Heart left ventricle (tissue), 13 donors: ENCODE data around the gene FREM1.

Source experiments
- CTCF ChIP-seq, 12 donors: fragments of 200-600 bp; sonication (generic) in 4 of 12; IDR thresholded peaks; one replicate each; pipeline versions ENCODE4 v1.5.0 to v1.8.0; 2018 to 2022; ENCODE audit warnings: antibody characterized with exemption in 12 of 12, mild to moderate bottlenecking in 5 of 12
- POLR2A ChIP-seq, 2 donors: fragments of 450-650 bp; IDR thresholded peaks; one replicate each; pipeline ENCODE4 v1.6.1; 2017; ENCODE audit warnings: antibody characterized with exemption in 2 of 2, mild to moderate bottlenecking in 2 of 2, moderate library complexity in 2 of 2
- donor health status: ischemic (EF 13 %, LVEDD 7.1; RV severe dilation, severe dysfunction).
- donor health status: DM: no; HTN: yes; CAD: no.
- donor health status: DM: no; HTN: no; CAD: no.
- donor health status: ischemic (EF 25% LVEDD 6.9; RV normal size, moderate dysfunction).
- donor health status: ischemic (EF 25% LVEDD 5.7; RV mildly dilated, moderate dysfunction).
- donor health status: ischemic (EF 35%, LVEDD 5.7; RV mildly dilated, moderate dysfunction).
- donor health status: nonischemic (EF 11% LVEDD 7.7; RV severe dilation, severe dysfunction).
- donor health status: DM: yes; HTN: yes; CAD: no.
- donor health status: PGD.
- donor health status: ischemic (EF 29% LVEDD 5.4; RV normal size, mild dysfunction).
- donor health status: nonischemic (EF 23%, LVEDD 6.1; RV moderate dilation, normal function).

GRCh38 chr9:14883310-14883944 is 26.8 kb downstream of the FREM1 start:
- no peak for TF ChIP-seq CTCF (IDR thresholded peaks at IDR 0.05)
- TF ChIP-seq POLR2A (IDR thresholded peaks at IDR 0.05) = no peak
